AG04449 (cell line): Measurements from ENCODE around the gene FKBP1A.

Experiments
- CTCF ChIA-PET: fragments of 350-600 bp; formaldehyde crosslinking; extraction: SDS; loops from one replicate; lab custom pipeline; 2021; ENCODE audit warnings: antibody characterized with exemption; lab: Yijun Ruan, JAX
- POLR2A ChIA-PET: fragments of 400-600, 350-600 bp; formaldehyde crosslinking; extraction: SDS; loops from one replicate; lab custom pipeline; 2020; ENCODE audit warnings: antibody characterized with exemption, inconsistent platforms; lab: Yijun Ruan, JAX
- DNase-seq: peaks from one replicate; pipeline ENCODE4 v3.0.0-alpha.2; 2010; ENCODE audit warnings: low read depth, low spot score
- H3K4me3 ChIP-seq: 2 replicates; pipeline ENCODE4 v1.5.1; 2011; ENCODE audit warnings: low read depth, mild to moderate bottlenecking, control low read depth, low read length
- TF ChIP-seq, protein P1 (sequence below): IDR thresholded peaks from one replicate; pipeline ENCODE4 v1.5.1; 2011; ENCODE audit warnings: mild to moderate bottlenecking, moderate library complexity, low read length, control low read depth, inconsistent platforms; ENCODE audit not compliant: insufficient read depth; ENCODE audit errors: missing control alignments

The FKBP1A gene

DNA sequence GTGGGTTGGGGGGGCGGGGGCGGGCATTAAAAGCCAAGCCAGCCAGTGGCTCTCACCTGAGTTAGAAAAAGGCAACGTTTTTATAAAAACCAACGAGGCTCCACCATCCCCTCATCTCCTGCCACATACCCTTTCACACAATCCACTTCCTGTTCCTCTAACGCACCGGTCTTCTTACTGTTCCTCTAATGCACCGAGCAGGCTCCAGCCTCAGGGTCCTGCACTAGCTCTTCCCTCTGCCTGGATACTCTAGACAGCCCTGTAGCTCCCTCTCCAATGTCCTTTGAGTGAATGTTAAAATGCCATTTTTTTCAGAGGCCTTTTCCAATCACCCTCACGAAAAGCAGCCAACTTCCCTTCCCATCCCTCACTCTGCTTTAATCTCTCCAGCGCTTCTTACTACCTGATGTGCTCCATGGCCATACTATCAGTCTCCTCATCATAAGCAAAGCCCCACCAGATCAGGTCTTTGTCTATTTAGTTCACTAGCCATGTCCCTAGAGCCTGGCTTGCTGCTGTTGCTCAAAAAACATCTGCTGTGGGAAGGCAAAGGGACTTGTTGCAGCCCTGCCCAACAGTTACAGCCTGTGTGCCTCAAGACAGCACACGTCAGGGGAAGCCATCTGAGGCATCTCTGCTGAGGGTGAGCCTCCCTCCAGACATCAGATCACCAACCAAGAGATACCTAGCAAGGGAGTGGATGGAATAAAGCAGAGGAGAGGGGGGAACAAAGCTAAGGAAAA is 3.9 kb downstream of the FKBP1A start:
- TF ChIP-seq, protein P1, sequence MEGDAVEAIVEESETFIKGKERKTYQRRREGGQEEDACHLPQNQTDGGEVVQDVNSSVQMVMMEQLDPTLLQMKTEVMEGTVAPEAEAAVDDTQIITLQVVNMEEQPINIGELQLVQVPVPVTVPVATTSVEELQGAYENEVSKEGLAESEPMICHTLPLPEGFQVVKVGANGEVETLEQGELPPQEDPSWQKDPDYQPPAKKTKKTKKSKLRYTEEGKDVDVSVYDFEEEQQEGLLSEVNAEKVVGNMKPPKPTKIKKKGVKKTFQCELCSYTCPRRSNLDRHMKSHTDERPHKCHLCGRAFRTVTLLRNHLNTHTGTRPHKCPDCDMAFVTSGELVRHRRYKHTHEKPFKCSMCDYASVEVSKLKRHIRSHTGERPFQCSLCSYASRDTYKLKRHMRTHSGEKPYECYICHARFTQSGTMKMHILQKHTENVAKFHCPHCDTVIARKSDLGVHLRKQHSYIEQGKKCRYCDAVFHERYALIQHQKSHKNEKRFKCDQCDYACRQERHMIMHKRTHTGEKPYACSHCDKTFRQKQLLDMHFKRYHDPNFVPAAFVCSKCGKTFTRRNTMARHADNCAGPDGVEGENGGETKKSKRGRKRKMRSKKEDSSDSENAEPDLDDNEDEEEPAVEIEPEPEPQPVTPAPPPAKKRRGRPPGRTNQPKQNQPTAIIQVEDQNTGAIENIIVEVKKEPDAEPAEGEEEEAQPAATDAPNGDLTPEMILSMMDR: no peak
- no peak overlapping the region for H3K4me3 ChIP-seq
- DNase-seq: no peak
- ChIA-PET POLR2A (no interaction called here), CTCF (no interaction called here)

DNA sequence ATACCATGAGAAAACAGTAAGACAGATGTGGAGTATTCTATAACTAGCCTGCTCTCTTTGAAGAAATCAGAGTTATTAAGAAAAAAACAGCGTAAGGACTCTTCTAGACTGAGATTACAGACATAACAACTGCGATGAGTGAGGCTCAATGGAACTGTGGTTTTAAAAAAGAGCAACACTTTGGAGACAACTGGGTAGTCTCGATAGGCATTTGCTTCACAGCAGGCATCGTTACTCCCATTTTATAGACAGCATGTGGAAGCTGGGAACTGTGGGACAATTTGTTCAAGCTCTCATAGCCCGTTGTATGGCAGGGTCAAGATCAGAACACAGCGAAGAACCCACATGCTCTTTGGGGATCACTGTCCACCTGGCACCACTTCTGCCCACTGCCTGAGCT is 4.6 kb downstream of the FKBP1A start:
- ChIA-PET CTCF (interaction anchor here (0.8 kb wide), 1 partner anchor 18 kb away, joined by 3 read pairs; no protein-coding TSS in a partner anchor), POLR2A (no interaction called here)
- H3K4me3 ChIP-seq: no peak overlapping the region
- no peak for DNase-seq
- TF ChIP-seq, protein P1: no peak

DNA sequence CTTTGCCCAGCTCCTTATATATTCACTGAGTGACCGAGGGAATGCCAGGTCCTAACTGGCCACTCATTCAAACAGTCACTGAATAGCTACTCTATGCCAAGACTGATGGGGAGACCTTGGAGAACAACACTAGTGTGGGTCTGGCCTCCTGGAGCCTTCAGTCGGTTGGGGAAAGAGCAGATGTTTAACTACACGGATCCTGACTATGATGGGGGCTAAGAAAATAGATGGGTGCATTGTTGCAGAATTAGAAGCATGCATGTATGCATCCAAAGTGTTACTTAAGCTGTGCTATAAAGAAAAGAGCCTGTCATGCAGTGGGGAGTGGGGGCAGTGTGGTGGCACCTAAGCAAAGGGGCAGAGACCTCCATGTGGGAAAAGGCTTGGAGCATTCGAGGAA is 6.5 kb downstream of the FKBP1A start:
- POLR2A ChIA-PET: no interaction called here
- DNase-seq: no peak
- CTCF ChIA-PET: interaction anchor here (0.9 kb wide), 1 partner anchor 73 kb away, joined by 3 read pairs; no protein-coding TSS in a partner anchor
- TF ChIP-seq, protein P1: no peak
- no peak overlapping the region for H3K4me3 ChIP-seq

DNA sequence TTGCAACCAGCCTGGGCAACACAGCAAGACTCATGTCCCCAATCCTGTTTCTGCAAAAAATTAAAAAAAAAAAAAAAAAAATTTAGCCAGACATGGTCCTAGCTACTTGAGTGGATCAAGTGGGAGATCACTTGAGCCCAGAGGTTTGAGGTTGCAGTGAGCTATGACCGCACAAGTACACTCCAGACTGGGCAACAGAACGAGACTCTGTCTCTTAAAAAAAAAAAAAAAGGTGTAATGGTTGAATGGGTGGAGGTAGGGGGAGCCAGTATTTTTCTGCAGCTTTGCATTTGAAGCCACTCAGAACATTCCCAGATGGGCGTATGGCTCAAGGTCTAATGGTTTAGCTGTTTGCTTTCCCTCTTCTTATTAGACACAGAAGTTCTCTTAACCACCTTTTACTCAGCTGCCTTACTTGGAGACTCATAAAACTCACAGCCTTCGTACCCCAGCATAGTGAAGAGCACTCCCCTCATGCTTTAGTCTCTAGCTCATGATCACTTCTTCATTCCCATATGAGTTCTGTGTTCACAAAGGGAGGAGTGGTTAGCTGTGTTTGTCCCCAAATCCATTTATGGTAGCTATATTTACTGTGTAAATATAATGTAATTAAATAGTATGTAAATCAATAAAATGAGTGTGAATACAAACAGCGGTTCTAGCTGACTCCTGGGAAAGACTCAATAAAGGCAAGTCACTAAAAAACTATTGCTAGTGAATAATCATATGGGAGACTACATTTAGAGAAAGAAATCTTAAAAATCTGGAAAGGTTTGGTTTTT is 9.0 kb downstream of the FKBP1A start:
- no peak overlapping the region for H3K4me3 ChIP-seq
- TF ChIP-seq, protein P1: no peak
- POLR2A ChIA-PET: interaction anchor here (1.1 kb wide), 1 partner anchor 10 kb away, joined by 4 read pairs; no protein-coding TSS in a partner anchor
- no peak for DNase-seq
- CTCF ChIA-PET: interaction anchor here (1.2 kb wide), 1 partner anchor 53 kb away, joined by 4 read pairs; no protein-coding TSS in a partner anchor

DNA sequence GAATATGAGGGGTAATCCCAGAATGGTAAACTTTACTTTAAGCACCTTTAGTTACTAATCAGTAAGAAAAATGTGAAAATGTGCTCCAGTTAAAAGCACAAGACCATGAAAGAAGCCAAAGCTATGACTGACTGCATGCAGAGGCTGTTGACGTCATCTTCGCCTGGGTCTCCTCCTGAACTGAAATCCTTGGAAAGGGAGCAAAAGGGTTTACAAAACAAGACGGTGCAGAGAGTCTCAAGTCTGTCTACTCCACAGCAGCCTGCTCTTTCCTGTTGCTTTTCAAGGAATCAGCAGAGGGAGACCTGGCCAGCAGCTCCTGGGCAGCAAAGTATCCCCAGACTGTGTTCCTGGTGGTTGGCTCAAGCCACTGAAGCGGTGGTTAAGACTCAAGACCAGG is 10.2 kb downstream of the FKBP1A start:
- no peak for DNase-seq
- POLR2A ChIA-PET: no interaction called here
- TF ChIP-seq, protein P1: no peak
- H3K4me3 ChIP-seq: no peak overlapping the region
- CTCF ChIA-PET: interaction anchor here (1.2 to 2.2 kb wide), 3 partner anchors 9 to 56 kb away, joined by 3 to 11 read pairs (median 4); no protein-coding TSS in a partner anchor
